Liver (tissue), 9 donors: Measurements from ENCODE around the gene FCRL6. TPM values are rescaled to one million over a fixed set of nuclear protein-coding genes. Genes with fewer than 3 reads are reported as not detected.

Experiments
- DNase-seq: peaks from one replicate; pipeline ENCODE4 v3.0.0-alpha.2; 2017; ENCODE audit warnings: low spot score
- H3K27ac ChIP-seq, 2 donors: one replicate each; pipeline ENCODE4 v1.7.0; 2013; ENCODE audit warnings: inconsistent platforms in 2 of 2, low read length in 2 of 2, control low read depth in 1 of 2, low read depth in 1 of 2, mild to moderate bottlenecking in 1 of 2
- H3K27me3 ChIP-seq, 4 donors: one replicate each; pipeline versions ENCODE4 v1.6.1 to v1.7.0; 2013; ENCODE audit warnings: low read length in 3 of 4, inconsistent platforms in 1 of 4, mild to moderate bottlenecking in 1 of 4, moderate library complexity in 1 of 4; ENCODE audit not compliant: control insufficient read depth in 4 of 4, insufficient read depth in 4 of 4
- H3K36me3 ChIP-seq, 4 donors: one replicate each; pipeline versions ENCODE4 v1.6.1 to v1.7.0; 2013; ENCODE audit warnings: low read length in 3 of 4, mild to moderate bottlenecking in 3 of 4, low read depth in 1 of 4, moderate library complexity in 1 of 4; ENCODE audit not compliant: control insufficient read depth in 4 of 4, insufficient read depth in 3 of 4
- H3K4me1 ChIP-seq, 4 donors: one replicate each; pipeline versions ENCODE4 v1.6.1 to v1.7.0; 2013; ENCODE audit warnings: low read length in 3 of 4, mild to moderate bottlenecking in 3 of 4, moderate library complexity in 1 of 4; ENCODE audit not compliant: control insufficient read depth in 4 of 4, insufficient read depth in 4 of 4
- H3K4me3 ChIP-seq, 3 donors: one replicate each; pipeline versions ENCODE4 v1.6.1 to v1.7.0; 2013; ENCODE audit warnings: low read length in 3 of 3, control low read depth in 1 of 3, low read depth in 1 of 3, mild to moderate bottlenecking in 1 of 3
- H3K9ac ChIP-seq, 2 donors: one replicate each; pipeline ENCODE4 v1.7.0; 2013; ENCODE audit warnings: low read length in 2 of 2, mild to moderate bottlenecking in 2 of 2, moderate library complexity in 2 of 2, control low read depth in 1 of 2, low read depth in 1 of 2
- H3K9me3 ChIP-seq, 4 donors: one replicate each; pipeline versions ENCODE4 v1.6.1 to v1.7.0; 2013; ENCODE audit warnings: low read length in 3 of 4; ENCODE audit not compliant: control insufficient read depth in 4 of 4
- ATF3 ChIP-seq: IDR thresholded peaks from 2 replicates; pipeline ENCODE4 v1.6.1; 2016; ENCODE audit warnings: antibody characterized with exemption
- CTCF ChIP-seq: fragments of 150-350 bp; IDR thresholded peaks from 2 replicates; pipeline ENCODE4 v1.5.1; 2017; ENCODE audit warnings: improper control_type of control experiment, low read depth, low read length; ENCODE audit not compliant: missing input control
- EGR1 ChIP-seq, 2 donors: IDR thresholded peaks; 2 replicates each; pipeline ENCODE4 v1.6.1; 2016 to 2018; ENCODE audit warnings: antibody characterized with exemption in 2 of 2, low read depth in 2 of 2
- FOXA1 ChIP-seq: IDR thresholded peaks from 2 replicates; pipeline ENCODE4 v1.6.1; 2016; ENCODE audit warnings: antibody characterized with exemption
- FOXA2 ChIP-seq: IDR thresholded peaks from 2 replicates; pipeline ENCODE4 v1.6.1; 2016; ENCODE audit warnings: antibody characterized with exemption
- GABPA ChIP-seq, 2 donors: IDR thresholded peaks in 1 of 2; conservative IDR thresholded peaks in 1 of 2; 2 replicates each; pipeline ENCODE4 v1.6.1; 2016; ENCODE audit warnings: antibody characterized with exemption in 2 of 2, mild to moderate bottlenecking in 1 of 2, moderate library complexity in 1 of 2
- HNF4A ChIP-seq, 2 donors: conservative IDR thresholded peaks; 2 replicates each; pipeline ENCODE4 v1.6.1; 2016; ENCODE audit warnings: antibody characterized with exemption in 2 of 2, mild to moderate bottlenecking in 2 of 2
- HNF4G ChIP-seq: IDR thresholded peaks from 2 replicates; pipeline ENCODE4 v1.6.1; 2016; ENCODE audit warnings: antibody characterized with exemption
- JUND ChIP-seq, 2 donors: IDR thresholded peaks; 2 replicates each; pipeline ENCODE4 v1.6.1; 2016; ENCODE audit warnings: antibody characterized with exemption in 2 of 2
- MAX ChIP-seq: IDR thresholded peaks from 2 replicates; pipeline ENCODE4 v1.6.1; 2016; ENCODE audit warnings: antibody characterized with exemption
- NR2F2 ChIP-seq: IDR thresholded peaks from 2 replicates; pipeline ENCODE4 v1.6.1; 2016; ENCODE audit warnings: antibody characterized with exemption
- RAD21 ChIP-seq, 2 donors: IDR thresholded peaks; 2 replicates each; pipeline ENCODE4 v1.6.1; 2016; ENCODE audit warnings: antibody characterized with exemption in 2 of 2, mild to moderate bottlenecking in 2 of 2
- REST ChIP-seq: IDR thresholded peaks from 2 replicates; pipeline ENCODE4 v1.6.1; 2016; ENCODE audit warnings: antibody characterized with exemption, mild to moderate bottlenecking
- RXRA ChIP-seq, 2 donors: IDR thresholded peaks; 2 replicates each; pipeline ENCODE4 v1.6.1; 2017 to 2018; ENCODE audit warnings: antibody characterized with exemption in 2 of 2, mild to moderate bottlenecking in 1 of 2
- SP1 ChIP-seq: IDR thresholded peaks from 2 replicates; pipeline ENCODE4 v1.6.1; 2018; ENCODE audit warnings: antibody characterized with exemption, mild to moderate bottlenecking
- TAF1 ChIP-seq: conservative IDR thresholded peaks from 2 replicates; pipeline ENCODE4 v1.6.1; 2016; ENCODE audit warnings: antibody characterized with exemption, mild to moderate bottlenecking
- YY1 ChIP-seq: IDR thresholded peaks from 2 replicates; pipeline ENCODE4 v1.6.1; 2016; ENCODE audit warnings: antibody characterized with exemption, mild to moderate bottlenecking
- ZBTB33 ChIP-seq: IDR thresholded peaks from 2 replicates; pipeline ENCODE4 v1.6.1; 2016; ENCODE audit warnings: antibody characterized with exemption
- WGBS: extraction: QIAGEN DNeasy Blood & Tissue Kit; methylation state at CpG from one replicate; pipeline ENCODE4 v1.1.7; 2013; 5-methylcytosine and 5-hydroxymethylcytosine counted together
- polyA plus RNA-seq, 2 donors: library from polyadenylated mRNA; stranded (reverse) in 1 of 2; unstranded in 1 of 2; fragments of 200-250 nt in 1 of 2; fragments of >200 nt in 1 of 2; fragmentation: Nextera tagmentation in 1 of 2; extraction: Ambion mirVana in 1 of 2; gene quantifications; one replicate each; pipeline versions ENCODE4 v1.2.1 to v1.2.3, GENCODE V29; 2013 to 2015
- total RNA-seq, 2 donors: library from RNA; depleted of rRNA; stranded (reverse); fragments of >200 nt; gene quantifications; one replicate each; pipeline ENCODE4 v1.2.3, GENCODE V29; 2014
- donor health status: healthy.
- donor health status: healthy.
- donor health status: healthy.
- donor health status: healthy.
- donor health status: healthy.

The FCRL6 gene
- total and polyA plus RNA-seq, 4 donors, result 0.09 to 2.7 (median 0.71) TPM

- Histone ChIP-seq H3K9ac (no peak overlapping the region), H3K4me3 (no peak overlapping the region), H3K27me3 (no peaks in the 10 kb centered on the region), H3K9me3 (no peaks in the 10 kb centered on the region), H3K4me1 (no peaks in the 10 kb centered on the region), H3K27ac (no peak overlapping the region), H3K36me3 (no peaks in the 10 kb centered on the region)
- TF ChIP-seq REST (no peak), RXRA (IDR thresholded peaks at IDR 0.05) (no peak), MAX (no peak), FOXA1 (no peak), JUND (IDR thresholded peaks at IDR 0.05) (no peak)
- WGBS, result 90% methylated on average over 8 of the region's 8 CpGs
- DNase-seq, result no peak
These were observed 28.6 kb downstream of the FCRL6 start for GRCh38 chr1:159830722-159831121.

GRCh38 chr1:159831412-159832141 lies 29.4 kb downstream of the FCRL6 start:
- Histone ChIP-seq H3K27ac (no peak overlapping the region), H3K9ac (no peak overlapping the region), H3K9me3 (no peaks in the 10 kb centered on the region), H3K36me3 (no peaks in the 10 kb centered on the region), H3K27me3 (no peaks in the 10 kb centered on the region), H3K4me1 (no peaks in the 10 kb centered on the region), H3K4me3 (no peak overlapping the region)
- TF ChIP-seq TAF1, result no peak
- no peak for TF ChIP-seq RAD21 (IDR thresholded peaks at IDR 0.05)
- no peak for TF ChIP-seq RXRA (IDR thresholded peaks at IDR 0.05)
- TF ChIP-seq ATF3, result no peak
- TF ChIP-seq FOXA1, result no peak
- no peak for TF ChIP-seq GABPA (IDR thresholded peaks at IDR 0.05 in 1 of 2, conservative IDR thresholded peaks at IDR 0.05 in 1 of 2)
- no peak for TF ChIP-seq JUND (IDR thresholded peaks at IDR 0.05)
- no peak for TF ChIP-seq REST
- TF ChIP-seq HNF4A (conservative IDR thresholded peaks at IDR 0.05), result no peak
- no peak for TF ChIP-seq YY1
- no peak for TF ChIP-seq MAX
- TF ChIP-seq HNF4G, result no peak
- TF ChIP-seq SP1, result no peak
- no peak for TF ChIP-seq EGR1 (IDR thresholded peaks at IDR 0.05; ENCODE audit: low read depth in 2 of 2)
- TF ChIP-seq NR2F2, result no peak
- TF ChIP-seq ZBTB33, result no peak
- TF ChIP-seq CTCF, result no peak
- TF ChIP-seq FOXA2, result no peak
- no peak for DNase-seq
- WGBS, result 58% methylated on average over 7 of the region's 7 CpGs
